GM12875 (cell line): ENCODE measurements around the gene PODXL.

Source experiments
- H3K4me3 ChIP-seq: one replicate; pipeline ENCODE4 v1.5.1; 2011; ENCODE audit warnings: low read depth, low read length, control low read depth
- CTCF ChIP-seq: IDR thresholded peaks from 2 replicates; pipeline ENCODE4 v1.5.1; 2011; ENCODE audit warnings: low read depth, mild to moderate bottlenecking, control low read depth, inconsistent platforms, low read length, moderate library complexity, borderline replicate concordance; ENCODE audit not compliant: insufficient read depth

Gene PODXL

GRCh38 chr7:131489881-131490280 lies 66.5 kb downstream of the PODXL start:
- H3K4me3 ChIP-seq = no peak overlapping the region
- TF ChIP-seq CTCF = no peak

GRCh38 chr7:131489196-131489595 lies 67.2 kb downstream of the PODXL start:
- H3K4me3 ChIP-seq = no peak overlapping the region
- TF ChIP-seq CTCF = no peak

- TF ChIP-seq CTCF = no peak
Observed at GRCh38 chr7:131488361-131488760, 68.1 kb downstream of the PODXL start.

GRCh38 chr7:131487217-131487616 lies 69.2 kb downstream of the PODXL start:
- no peak for TF ChIP-seq CTCF
- no peak overlapping the region for H3K4me3 ChIP-seq

More at GRCh38 chr7:131488361-131488760, 68.1 kb downstream of the PODXL start:
- H3K4me3 ChIP-seq = no peak overlapping the region

GRCh38 chr7:131486346-131486745 lies 70.1 kb downstream of the PODXL start:
- H3K4me3 ChIP-seq = no peak overlapping the region
- TF ChIP-seq CTCF = no peak

- TF ChIP-seq CTCF = no peak
- H3K4me3 ChIP-seq = no peak overlapping the region
Observed at GRCh38 chr7:131483586-131483985, 72.8 kb downstream of the PODXL start.

- no peak for TF ChIP-seq CTCF
- H3K4me3 ChIP-seq = no peak overlapping the region
Observed at GRCh38 chr7:131482800-131483199, 73.6 kb downstream of the PODXL start.
